ENCODE results near the gene CTNNB1.
"Not testable (repeated sequence)": the region's sequence is repeated elsewhere in the genome, so short reads cannot be mapped to it uniquely, and the experiment has no call there.

Gene CTNNB1

GRCh38 chr3:41248525-41248924, 49.2 kb downstream of the CTNNB1 start:
- in situ Hi-C loops (cut with MboI; ENCODE audit: low sequenced_read_pairs): no loop called here

- in situ Hi-C loops (cut with MboI; ENCODE audit: low sequenced_read_pairs): no loop called here
These were observed 50.0 kb downstream of the CTNNB1 start for GRCh38 chr3:41249318-41249717.

DNA sequence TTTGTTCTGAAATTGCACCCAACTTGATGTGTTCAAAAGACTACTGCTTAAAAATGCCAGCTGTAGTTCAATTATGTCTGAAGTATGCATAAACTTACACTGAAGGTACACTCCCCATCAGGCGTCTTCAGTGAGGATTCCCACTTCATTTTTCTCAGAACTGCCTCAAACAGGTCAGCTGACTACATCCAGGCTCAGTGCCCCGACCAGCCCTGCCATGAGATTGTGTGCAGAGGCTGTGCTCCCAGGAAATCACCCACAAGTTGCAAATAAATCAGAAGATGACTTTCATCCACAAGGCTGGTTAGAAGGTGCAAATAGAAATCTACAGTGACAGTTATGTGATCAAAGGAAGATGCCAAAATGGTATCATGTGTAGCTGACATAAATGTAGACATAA, 51.5 kb downstream of the CTNNB1 start:
- in situ Hi-C loops (cut with MboI; ENCODE audit: low sequenced_read_pairs): no loop called here

DNA sequence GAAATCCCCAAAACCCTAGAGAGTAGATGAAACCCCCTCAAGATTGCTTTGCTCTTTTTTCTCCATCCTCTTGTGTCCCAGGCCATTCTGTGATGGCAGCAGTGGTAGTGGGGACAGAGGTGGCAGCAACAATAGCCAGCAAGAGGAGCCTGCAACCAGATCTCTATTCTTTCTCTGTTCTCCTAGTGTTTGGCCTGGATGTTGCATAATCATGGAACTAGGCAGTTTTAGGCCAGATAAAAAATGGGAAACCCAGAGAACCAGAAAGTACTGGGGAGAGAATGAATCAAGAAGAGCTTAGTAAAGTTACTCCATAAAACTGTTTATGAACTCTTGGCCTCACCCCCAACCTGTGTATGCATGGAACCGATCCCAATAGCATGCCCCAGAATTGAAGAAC, 52.3 kb downstream of the CTNNB1 start:
- in situ Hi-C loops (cut with MboI; ENCODE audit: low sequenced_read_pairs): no loop called here

DNA sequence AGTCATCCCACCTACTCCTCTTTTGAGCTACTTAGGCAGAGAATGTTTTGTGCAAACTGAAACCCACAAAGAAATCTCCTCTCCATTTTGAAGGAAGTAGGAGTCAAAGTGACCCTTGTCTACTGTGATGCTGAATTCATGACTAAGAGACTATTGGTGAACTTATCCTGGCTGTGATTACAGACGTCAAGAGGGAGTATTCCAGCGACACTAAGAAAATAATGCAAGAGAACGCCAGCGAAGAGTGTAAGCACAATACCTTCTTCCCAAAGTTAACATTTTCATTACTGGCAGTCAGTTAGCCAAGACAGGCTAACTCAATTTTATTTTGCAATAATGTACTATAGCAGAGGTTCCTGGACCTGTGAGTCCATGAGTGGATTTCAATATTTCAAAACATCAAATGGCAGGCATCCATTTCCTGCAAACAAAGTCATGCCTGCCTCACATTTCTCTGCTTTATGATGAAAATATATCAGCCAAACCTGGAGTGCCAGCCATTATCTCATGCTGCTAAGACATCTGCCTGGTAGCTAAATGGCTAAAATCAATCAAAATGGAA, 59.0 kb downstream of the CTNNB1 start:
- in situ Hi-C loops (cut with MboI; ENCODE audit: low sequenced_read_pairs): no loop called here

DNA sequence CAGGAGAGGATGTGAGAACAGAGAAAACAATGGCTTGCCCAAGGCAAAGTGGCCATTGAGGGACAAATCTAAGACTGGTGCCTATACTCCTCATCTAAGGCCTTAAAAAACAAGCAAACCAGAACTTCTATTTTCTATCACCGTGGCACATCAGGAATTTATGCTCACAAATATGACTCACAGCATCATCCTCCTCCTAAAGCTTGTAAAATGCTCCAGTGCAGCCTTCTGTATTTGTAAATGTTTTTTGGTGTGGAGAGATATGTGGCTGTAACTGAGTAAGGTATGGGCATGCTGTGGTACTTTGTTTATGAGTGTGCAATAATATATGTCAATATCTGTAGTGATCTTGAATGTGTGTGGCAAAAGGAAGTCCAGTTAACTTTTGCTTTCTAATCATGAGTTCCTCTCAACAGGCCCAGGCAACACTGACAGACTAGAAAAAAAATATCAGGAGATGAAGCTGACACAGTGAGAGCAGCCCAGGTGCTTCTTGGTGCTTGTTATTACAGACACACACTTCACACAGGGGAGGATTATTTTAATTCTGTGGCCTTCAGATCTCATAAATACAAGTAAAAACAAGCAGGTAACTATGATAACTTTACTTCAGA, 60.3 kb downstream of the CTNNB1 start:
- in situ Hi-C loops (cut with MboI; ENCODE audit: low sequenced_read_pairs): no loop called here

DNA sequence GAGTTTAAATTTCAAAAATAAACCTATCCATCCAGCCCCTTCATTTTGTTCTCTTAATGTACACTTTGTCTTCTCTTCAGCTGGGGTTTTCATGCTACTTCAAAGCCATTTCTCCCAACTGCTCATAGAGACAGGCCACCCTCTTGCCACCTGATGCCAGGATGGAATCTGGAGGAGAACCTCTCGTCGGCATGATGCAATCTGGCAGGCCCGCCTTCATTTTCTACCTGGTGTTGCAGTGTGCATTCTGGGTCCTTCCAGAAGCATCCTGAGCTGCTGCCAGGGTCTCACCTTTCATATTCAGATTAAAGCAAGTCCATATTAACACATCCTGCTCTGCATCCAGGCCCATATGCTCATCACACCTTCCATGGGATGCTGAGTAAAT, 60.8 kb downstream of the CTNNB1 start:
- in situ Hi-C loops (cut with MboI; ENCODE audit: low sequenced_read_pairs): no loop called here

GRCh38 chr3:41265011-41265545, 65.8 kb downstream of the CTNNB1 start:
- in situ Hi-C loops (cut with MboI; ENCODE audit: low sequenced_read_pairs): no loop called here

- in situ Hi-C loops (cut with MboI; ENCODE audit: low sequenced_read_pairs): no loop called here
These were observed 66.5 kb downstream of the CTNNB1 start for GRCh38 chr3:41265823-41266273.

GRCh38 chr3:41267975-41268640, 68.8 kb downstream of the CTNNB1 start:
- in situ Hi-C loops (cut with MboI; ENCODE audit: low sequenced_read_pairs): no loop called here

- in situ Hi-C loops (cut with MboI; ENCODE audit: low sequenced_read_pairs): no loop called here
These were observed 73.4 kb downstream of the CTNNB1 start for GRCh38 chr3:41272667-41273066.

- in situ Hi-C loops (cut with MboI; ENCODE audit: low sequenced_read_pairs): no loop called here
These were observed 75.8 kb downstream of the CTNNB1 start for GRCh38 chr3:41274944-41275668.

DNA sequence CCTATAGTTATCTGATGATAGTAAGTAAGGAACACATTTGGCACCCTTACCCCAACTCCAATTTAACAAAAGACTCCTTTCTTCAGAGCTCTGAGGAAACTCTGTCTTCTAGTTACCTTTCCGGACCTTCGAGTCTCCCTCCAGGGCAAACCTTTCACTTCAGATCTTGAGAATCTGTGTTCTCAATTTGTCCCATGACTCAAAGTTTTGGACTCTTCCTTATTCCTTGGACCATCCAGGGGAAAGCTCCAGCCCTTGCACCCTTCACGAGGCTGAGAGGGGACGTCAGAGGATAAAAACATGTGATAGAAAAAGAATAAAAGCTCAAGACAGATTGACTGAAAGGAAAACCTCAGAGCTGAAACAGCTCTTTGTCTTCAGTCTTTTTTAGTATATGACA, 76.9 kb downstream of the CTNNB1 start:
- in situ Hi-C loops (cut with MboI; ENCODE audit: low sequenced_read_pairs): no loop called here

GRCh38 chr3:41277790-41278465, 78.6 kb downstream of the CTNNB1 start:
- in situ Hi-C loops (cut with MboI; ENCODE audit: low sequenced_read_pairs): no loop called here

GRCh38 chr3:41284934-41285333, 85.6 kb downstream of the CTNNB1 start:
- in situ Hi-C loops (cut with MboI; ENCODE audit: low sequenced_read_pairs): not testable (repeated sequence)

- in situ Hi-C loops (cut with MboI; ENCODE audit: low sequenced_read_pairs): no loop called here
These were observed 87.0 kb downstream of the CTNNB1 start for GRCh38 chr3:41286305-41286704.

DNA sequence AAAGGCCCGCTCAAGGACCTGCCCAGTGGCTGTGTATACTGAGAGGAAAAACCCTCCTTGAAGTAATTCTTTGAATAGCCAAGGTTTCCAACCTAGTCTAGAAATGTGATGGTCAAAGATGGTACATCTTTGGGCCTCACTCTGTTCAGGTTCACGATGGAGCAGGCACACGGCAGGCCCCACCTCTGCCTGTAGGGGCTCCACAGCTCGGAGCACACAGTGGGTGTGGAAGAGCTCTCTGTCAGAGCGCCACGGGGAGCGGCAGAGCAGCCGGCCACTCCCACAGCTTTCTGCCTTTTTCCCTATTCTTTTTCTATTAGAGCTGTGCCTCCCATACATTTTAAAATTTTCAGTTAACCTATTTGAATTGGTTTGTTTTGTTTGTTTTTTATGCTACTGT, 89.5 kb downstream of the CTNNB1 start:
- in situ Hi-C loops (cut with MboI; ENCODE audit: low sequenced_read_pairs): no loop called here
